ENCODE measurements around the gene DPEP1. TPM values are rescaled to one million over a fixed set of nuclear protein-coding genes. Genes with fewer than 3 reads are reported as not detected.

Gene DPEP1
- polyA plus RNA-seq, 4 donors = 125 to 375 (median 342) TPM

GRCh38 chr16:89600427-89600826, 13.0 kb upstream of the DPEP1 start:
- 78 to 87% (median 83%) methylated on average over 12 of the region's 12 CpGs for WGBS, 3 donors
- DNase-seq (no peak), FAIRE-seq (no peak)
- Histone ChIP-seq H3K36me3 (ENCODE audit: control insufficient read depth in 3 of 3, insufficient read depth in 2 of 3, low read depth in 1 of 3, low read length in 3 of 3) (no peaks in the 10 kb centered on the region), H3K4me3 (ENCODE audit: low read depth in 1 of 3, low read length in 3 of 3) (no peak overlapping the region), H3K9me3 (ENCODE audit: control insufficient read depth in 2 of 2, insufficient read depth in 1 of 2, low read depth in 1 of 2, low read length in 1 of 2) (no peaks in the 10 kb centered on the region), H3K27ac (ENCODE audit: low read depth in 1 of 3, low read length in 2 of 3) (no peak overlapping the region), H3K27me3 (ENCODE audit: control insufficient read depth in 3 of 3, insufficient read depth in 3 of 3, low read length in 3 of 3) (peaks cover 0 to 3% (median 0%) of the 10 kb centered on the region in 3 donors), H3K4me1 (ENCODE audit: control insufficient read depth in 3 of 3, insufficient read depth in 2 of 3, low read depth in 1 of 3, low read length in 2 of 3) (no peaks in the 10 kb centered on the region)

GRCh38 chr16:89600956-89601355, 12.5 kb upstream of the DPEP1 start:
- FAIRE-seq = no peak
- no peak overlapping the region for H3K4me3 ChIP-seq (ENCODE audit: low read depth in 1 of 3, low read length in 3 of 3)
- H3K4me1 ChIP-seq (ENCODE audit: control insufficient read depth in 3 of 3, insufficient read depth in 2 of 3, low read depth in 1 of 3, low read length in 2 of 3) = no peaks in the 10 kb centered on the region
- H3K36me3 ChIP-seq (ENCODE audit: control insufficient read depth in 3 of 3, insufficient read depth in 2 of 3, low read depth in 1 of 3, low read length in 3 of 3) = no peaks in the 10 kb centered on the region
- H3K27me3 ChIP-seq (ENCODE audit: control insufficient read depth in 3 of 3, insufficient read depth in 3 of 3, low read length in 3 of 3) = peaks cover 0 to 3% (median 0%) of the 10 kb centered on the region in 3 donors
- WGBS, 3 donors = 76 to 84% (median 76%) methylated on average over 8 of the region's 8 CpGs
- no peaks in the 10 kb centered on the region for H3K9me3 ChIP-seq (ENCODE audit: control insufficient read depth in 2 of 2, insufficient read depth in 1 of 2, low read depth in 1 of 2, low read length in 1 of 2)
- DNase-seq = no peak
- no peak overlapping the region for H3K27ac ChIP-seq (ENCODE audit: low read depth in 1 of 3, low read length in 2 of 3)

DNA sequence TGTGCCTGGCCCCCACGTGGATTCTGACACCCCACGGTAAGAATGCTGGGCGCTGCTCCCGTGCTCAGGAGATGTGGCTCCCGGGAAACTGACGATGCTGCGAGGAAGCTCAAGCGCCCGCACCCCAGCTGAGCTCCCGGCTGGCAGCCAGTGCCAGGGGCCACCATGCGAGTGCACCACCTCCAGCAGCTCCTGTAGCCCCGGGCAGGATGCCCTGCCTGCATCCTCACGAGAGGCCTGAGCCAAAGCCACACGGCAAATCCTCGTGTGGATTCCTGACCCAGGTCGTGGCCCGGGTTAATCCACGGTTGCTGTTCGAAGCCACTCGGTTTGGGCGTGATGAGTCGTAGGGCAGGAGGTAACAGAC, 11.6 kb upstream of the DPEP1 start:
- Histone ChIP-seq H3K4me3 (ENCODE audit: low read depth in 1 of 3, low read length in 3 of 3) (no peak overlapping the region), H3K4me1 (ENCODE audit: control insufficient read depth in 3 of 3, insufficient read depth in 2 of 3, low read depth in 1 of 3, low read length in 2 of 3) (no peaks in the 10 kb centered on the region), H3K27ac (ENCODE audit: low read depth in 1 of 3, low read length in 2 of 3) (no peak overlapping the region), H3K9me3 (ENCODE audit: control insufficient read depth in 2 of 2, insufficient read depth in 1 of 2, low read depth in 1 of 2, low read length in 1 of 2) (no peaks in the 10 kb centered on the region), H3K27me3 (ENCODE audit: control insufficient read depth in 3 of 3, insufficient read depth in 3 of 3, low read length in 3 of 3) (peaks cover 0 to 3% (median 0%) of the 10 kb centered on the region in 3 donors), H3K36me3 (ENCODE audit: control insufficient read depth in 3 of 3, insufficient read depth in 2 of 3, low read depth in 1 of 3, low read length in 3 of 3) (no peaks in the 10 kb centered on the region)
- WGBS, 3 donors = 67 to 83% (median 74%) methylated on average over 22 of the region's 22 CpGs
- no peak for FAIRE-seq
- DNase-seq = no peak

- no peak overlapping the region for H3K4me3 ChIP-seq (ENCODE audit: low read depth in 1 of 3, low read length in 3 of 3)
Observed at GRCh38 chr16:89602273-89602951, 11.0 kb upstream of the DPEP1 start.

GRCh38 chr16:89602952-89603590, 10.4 kb upstream of the DPEP1 start:
- peaks cover 0 to 9% (median 0%) of the 10 kb centered on the region in 3 donors for H3K4me1 ChIP-seq (ENCODE audit: control insufficient read depth in 3 of 3, insufficient read depth in 2 of 3, low read depth in 1 of 3, low read length in 2 of 3)
- H3K9me3 ChIP-seq (ENCODE audit: control insufficient read depth in 2 of 2, insufficient read depth in 1 of 2, low read depth in 1 of 2, low read length in 1 of 2) = no peaks in the 10 kb centered on the region
- 66 to 75% (median 67%) methylated on average over 5 of the region's 5 CpGs for WGBS, 3 donors
- DNase-seq (no peak), FAIRE-seq (no peak)
- H3K27me3 ChIP-seq (ENCODE audit: control insufficient read depth in 3 of 3, insufficient read depth in 3 of 3, low read length in 3 of 3) = peaks cover 0 to 3% (median 0%) of the 10 kb centered on the region in 3 donors
- H3K4me3 ChIP-seq (ENCODE audit: low read depth in 1 of 3, low read length in 3 of 3) = no peak overlapping the region
- no peak overlapping the region for H3K27ac ChIP-seq (ENCODE audit: low read depth in 1 of 3, low read length in 2 of 3)
- H3K36me3 ChIP-seq (ENCODE audit: control insufficient read depth in 3 of 3, insufficient read depth in 2 of 3, low read depth in 1 of 3, low read length in 3 of 3) = no peaks in the 10 kb centered on the region

More at GRCh38 chr16:89602273-89602951, 11.0 kb upstream of the DPEP1 start:
- Histone ChIP-seq H3K36me3 (ENCODE audit: control insufficient read depth in 3 of 3, insufficient read depth in 2 of 3, low read depth in 1 of 3, low read length in 3 of 3) (no peaks in the 10 kb centered on the region), H3K9me3 (ENCODE audit: control insufficient read depth in 2 of 2, insufficient read depth in 1 of 2, low read depth in 1 of 2, low read length in 1 of 2) (no peaks in the 10 kb centered on the region), H3K27me3 (ENCODE audit: control insufficient read depth in 3 of 3, insufficient read depth in 3 of 3, low read length in 3 of 3) (peaks cover 0 to 3% (median 0%) of the 10 kb centered on the region in 3 donors), H3K4me1 (ENCODE audit: control insufficient read depth in 3 of 3, insufficient read depth in 2 of 3, low read depth in 1 of 3, low read length in 2 of 3) (peaks cover 0 to 2% (median 0%) of the 10 kb centered on the region in 3 donors), H3K27ac (ENCODE audit: low read depth in 1 of 3, low read length in 2 of 3) (no peak overlapping the region)
- FAIRE-seq (no peak), DNase-seq (no peak)
- 11 to 40% (median 36%) methylated on average over 22 of the region's 22 CpGs for WGBS, 3 donors

- H3K4me3 ChIP-seq (ENCODE audit: low read depth in 1 of 3, low read length in 3 of 3) = no peak overlapping the region
- no peak for DNase-seq
- no peak for FAIRE-seq
- H3K27ac ChIP-seq (ENCODE audit: low read depth in 1 of 3, low read length in 2 of 3) = no peak overlapping the region
- peaks cover 0 to 3% (median 0%) of the 10 kb centered on the region in 3 donors for H3K27me3 ChIP-seq (ENCODE audit: control insufficient read depth in 3 of 3, insufficient read depth in 3 of 3, low read length in 3 of 3)
- H3K9me3 ChIP-seq (ENCODE audit: control insufficient read depth in 2 of 2, insufficient read depth in 1 of 2, low read depth in 1 of 2, low read length in 1 of 2) = peaks cover 0 to 5% of the 10 kb centered on the region in 2 donors
- peaks cover 0 to 20% (median 2%) of the 10 kb centered on the region in 3 donors for H3K4me1 ChIP-seq (ENCODE audit: control insufficient read depth in 3 of 3, insufficient read depth in 2 of 3, low read depth in 1 of 3, low read length in 2 of 3)
- WGBS, 3 donors = 84 to 93% (median 88%) methylated on average over 16 of the region's 16 CpGs
- H3K36me3 ChIP-seq (ENCODE audit: control insufficient read depth in 3 of 3, insufficient read depth in 2 of 3, low read depth in 1 of 3, low read length in 3 of 3) = no peaks in the 10 kb centered on the region
Observed at GRCh38 chr16:89604764-89605163, 8.7 kb upstream of the DPEP1 start.

GRCh38 chr16:89605186-89605970, 8.1 kb upstream of the DPEP1 start:
- FAIRE-seq (no peak), DNase-seq (no peak)
- H3K4me1 ChIP-seq (ENCODE audit: control insufficient read depth in 3 of 3, insufficient read depth in 2 of 3, low read depth in 1 of 3, low read length in 2 of 3) = peaks cover 0 to 20% (median 2%) of the 10 kb centered on the region in 3 donors
- WGBS, 3 donors = 85 to 88% (median 85%) methylated on average over 32 to 34 of the region's 34 CpGs
- no peak overlapping the region for H3K27ac ChIP-seq (ENCODE audit: low read depth in 1 of 3, low read length in 2 of 3)
- peaks cover 0 to 3% (median 0%) of the 10 kb centered on the region in 3 donors for H3K27me3 ChIP-seq (ENCODE audit: control insufficient read depth in 3 of 3, insufficient read depth in 3 of 3, low read length in 3 of 3)
- no peak overlapping the region for H3K4me3 ChIP-seq (ENCODE audit: low read depth in 1 of 3, low read length in 3 of 3)
- H3K9me3 ChIP-seq (ENCODE audit: control insufficient read depth in 2 of 2, insufficient read depth in 1 of 2, low read depth in 1 of 2, low read length in 1 of 2) = peaks cover 0 to 5% of the 10 kb centered on the region in 2 donors
- H3K36me3 ChIP-seq (ENCODE audit: control insufficient read depth in 3 of 3, insufficient read depth in 2 of 3, low read depth in 1 of 3, low read length in 3 of 3) = no peaks in the 10 kb centered on the region

GRCh38 chr16:89606006-89606405, 7.4 kb upstream of the DPEP1 start:
- H3K9me3 ChIP-seq (ENCODE audit: control insufficient read depth in 2 of 2, insufficient read depth in 1 of 2, low read depth in 1 of 2, low read length in 1 of 2) = peaks cover 0 to 5% of the 10 kb centered on the region in 2 donors
- peaks cover 0 to 3% (median 0%) of the 10 kb centered on the region in 3 donors for H3K27me3 ChIP-seq (ENCODE audit: control insufficient read depth in 3 of 3, insufficient read depth in 3 of 3, low read length in 3 of 3)
- no peaks in the 10 kb centered on the region for H3K36me3 ChIP-seq (ENCODE audit: control insufficient read depth in 3 of 3, insufficient read depth in 2 of 3, low read depth in 1 of 3, low read length in 3 of 3)
- FAIRE-seq (no peak), DNase-seq (no peak)
- no peak overlapping the region for H3K4me3 ChIP-seq (ENCODE audit: low read depth in 1 of 3, low read length in 3 of 3)
- peaks cover 0 to 20% (median 2%) of the 10 kb centered on the region in 3 donors for H3K4me1 ChIP-seq (ENCODE audit: control insufficient read depth in 3 of 3, insufficient read depth in 2 of 3, low read depth in 1 of 3, low read length in 2 of 3)
- no peak overlapping the region for H3K27ac ChIP-seq (ENCODE audit: low read depth in 1 of 3, low read length in 2 of 3)
- 85 to 91% (median 90%) methylated on average over 8 to 9 of the region's 9 CpGs for WGBS, 3 donors
